Dermis blood vessel endothelial cell (primary cell): ENCODE results near the gene HBA2. TPM values are rescaled to one million over a fixed set of nuclear protein-coding genes. Genes with fewer than 3 reads are reported as not detected.
"Not testable (repeated sequence)": the region's sequence is repeated elsewhere in the genome, so short reads cannot be mapped to it uniquely, and the experiment has no call there.

Experiments
- DNase-seq: peaks from one replicate; pipeline ENCODE4 v3.0.0; 2010
- total RNA-seq: library from RNA; depleted of rRNA; stranded (reverse); fragments of >200 nt; gene quantifications from 2 replicates; pipeline ENCODE4 v1.2.3, GENCODE V29; 2014

The HBA2 gene
- total RNA-seq, 1 donor from 2014 or later = not detected

DNA sequence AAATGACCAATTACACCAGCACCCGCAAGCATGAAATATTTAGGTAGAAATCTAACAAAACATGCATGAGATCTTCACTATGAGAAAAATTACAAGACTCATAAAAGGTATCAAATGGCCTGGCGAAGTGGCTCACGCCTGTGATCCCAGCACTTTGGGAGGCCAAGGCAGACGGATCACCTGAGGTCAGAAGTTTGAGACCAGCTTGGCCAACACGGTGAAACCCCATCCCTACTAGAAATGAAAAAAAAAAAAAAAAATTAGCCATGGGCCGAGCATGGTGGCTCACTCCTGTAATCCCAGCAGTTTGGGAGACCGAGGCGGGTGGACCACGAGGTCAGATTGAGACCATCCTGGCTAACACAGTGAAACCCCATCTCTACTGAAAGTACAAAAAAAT lies 31.4 kb downstream of the HBA2 start:
- not testable (repeated sequence) for DNase-seq

DNA sequence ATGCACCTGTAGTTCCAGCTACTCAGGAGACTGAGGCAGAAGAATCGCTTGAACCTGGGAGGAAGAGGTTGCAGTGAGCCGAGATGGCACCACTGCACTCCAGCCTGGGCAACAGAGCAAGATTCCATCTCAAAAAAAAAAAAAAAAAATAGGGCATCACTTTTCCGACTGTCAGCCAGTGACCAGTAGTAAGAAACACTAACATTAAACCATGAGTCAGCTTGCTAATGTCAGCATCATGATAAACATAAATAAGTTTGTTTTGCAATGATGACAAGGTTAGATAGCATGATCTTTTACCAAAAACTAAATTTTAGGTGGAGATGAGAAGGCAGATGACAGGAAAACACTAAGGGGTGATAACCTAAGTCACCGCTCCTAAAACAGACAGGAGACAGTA lies 36.7 kb downstream of the HBA2 start:
- DNase-seq = not testable (repeated sequence)

DNA sequence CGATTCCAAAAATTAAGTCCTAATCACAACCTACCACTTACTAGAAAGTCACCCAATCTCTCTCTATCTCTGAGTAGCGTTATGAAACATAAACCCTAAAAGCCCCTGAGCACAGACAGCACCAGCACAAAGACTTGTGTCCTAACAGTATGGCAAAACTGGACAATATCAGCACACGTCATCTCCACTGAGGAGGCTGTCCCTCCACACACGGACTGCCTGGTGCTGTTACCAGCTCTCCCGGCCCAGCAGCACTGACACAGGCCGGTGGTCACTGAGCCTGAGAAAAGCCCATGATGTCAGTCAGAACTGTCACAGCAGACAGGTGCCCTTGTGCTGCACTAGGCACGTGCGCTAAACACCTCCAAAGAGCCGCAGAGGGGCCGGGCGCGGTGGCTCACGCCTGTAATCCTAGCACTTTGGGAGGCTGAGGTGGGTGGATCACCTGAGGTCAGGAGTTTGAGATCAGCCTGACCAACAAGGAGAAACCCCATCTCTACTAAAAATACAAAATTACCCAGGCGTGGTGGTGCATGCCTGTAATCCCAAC lies 39.0 kb downstream of the HBA2 start:
- DNase-seq = not testable (repeated sequence)

DNA sequence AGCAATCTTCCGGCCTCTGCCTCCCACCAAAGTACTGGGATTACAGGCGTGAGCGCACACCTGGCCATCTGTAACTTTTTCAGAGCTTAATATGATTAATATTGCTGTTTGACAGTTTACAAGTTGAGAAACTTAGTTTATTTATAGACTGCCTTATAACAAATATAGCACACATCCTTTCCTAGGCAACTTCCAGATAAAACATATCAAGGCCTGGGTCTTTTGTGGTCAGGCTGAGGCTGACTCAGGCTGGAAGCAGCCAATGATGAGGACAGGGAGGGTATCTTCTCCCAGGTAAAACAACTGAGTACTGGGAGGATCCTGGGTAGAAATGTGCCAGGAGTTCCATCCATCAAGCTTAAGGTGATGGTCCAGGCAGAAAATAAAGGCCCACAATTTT lies 40.3 kb downstream of the HBA2 start:
- DNase-seq = no peak

DNA sequence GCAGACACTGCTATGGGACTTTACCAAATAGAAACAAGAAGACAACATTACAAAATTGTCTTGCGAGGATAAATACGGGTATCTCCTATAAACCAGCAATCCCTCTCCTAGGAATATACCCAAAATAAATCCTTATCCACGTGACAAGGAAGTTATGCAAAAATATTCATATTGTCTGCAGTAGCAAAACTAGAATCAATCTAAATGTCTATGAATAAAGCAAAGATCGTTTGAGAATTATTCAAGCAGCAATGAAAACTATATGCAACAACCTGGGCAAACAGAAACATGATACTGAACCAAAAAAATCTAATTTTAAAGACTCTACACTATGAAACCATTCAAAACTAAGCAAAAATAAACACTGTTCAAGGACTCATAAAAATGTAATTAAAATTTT lies 47.3 kb downstream of the HBA2 start:
- no peak for DNase-seq

Other genes with a start within 250 kb of the HBA2 start
- 6.3 and 6.6 TPM in 2 replicates for gene POLR3K, start 119.3 kb upstream of the HBA2 start, total RNA-seq
- gene SNRNP25, start 119.0 kb upstream of the HBA2 start, total RNA-seq = 17.9 and 25.9 TPM in 2 replicates
- 30.1 and 32.1 TPM in 2 replicates for gene RHBDF1, start 100.2 kb upstream of the HBA2 start, total RNA-seq
- 121 and 199 TPM in 2 replicates for gene MPG, start 94.7 kb upstream of the HBA2 start, total RNA-seq
- 9.5 and 17.8 TPM in 2 replicates for gene NPRL3, start 34.2 kb upstream of the HBA2 start, total RNA-seq
- gene HBZ, start 20.2 kb upstream of the HBA2 start, total RNA-seq = not detected in 2 replicates
- gene HBM, start 6.9 kb upstream of the HBA2 start, total RNA-seq = not detected in 2 replicates
- gene HBA1, start 3.8 kb downstream of the HBA2 start, total RNA-seq = not detected in 2 replicates
- 0.34 TPM in 1 of 2 replicates, not detected in the other for gene HBQ1, start 7.6 kb downstream of the HBA2 start, total RNA-seq
- 30.9 and 55.5 TPM in 2 replicates for gene LUC7L, start 56.6 kb downstream of the HBA2 start, total RNA-seq
- gene FAM234A, start 61.9 kb downstream of the HBA2 start, total RNA-seq = 59.2 and 76.1 TPM in 2 replicates
- gene RGS11, start 103.1 kb downstream of the HBA2 start, total RNA-seq = 0.19 and 0.68 TPM in 2 replicates
- 1.2 TPM in 1 of 2 replicates, not detected in the other for gene ARHGDIG, start 107.7 kb downstream of the HBA2 start, total RNA-seq
- gene PDIA2, start 110.3 kb downstream of the HBA2 start, total RNA-seq = 0.34 TPM in 1 of 2 replicates, not detected in the other
- 28.2 and 31.9 TPM in 2 replicates for gene AXIN1, start 179.8 kb downstream of the HBA2 start, total RNA-seq
- 85.9 and 103 TPM in 2 replicates for gene MRPL28, start 197.7 kb downstream of the HBA2 start, total RNA-seq
- 98.2 and 132 TPM in 2 replicates for gene PGAP6, start 209.1 kb downstream of the HBA2 start, total RNA-seq
- 42.2 and 55.7 TPM in 2 replicates for gene NME4, start 224.3 kb downstream of the HBA2 start, total RNA-seq
- 13.4 and 17.5 TPM in 2 replicates for gene DECR2, start 229.0 kb downstream of the HBA2 start, total RNA-seq